ENCODE measurements around the gene CDK10.

CDK10 gene

GRCh38 chr16:89716916-89717687, 30.6 kb downstream of the CDK10 start:
- no peak for DNase-seq

- no peak for DNase-seq
These were observed 31.4 kb downstream of the CDK10 start for GRCh38 chr16:89717688-89718505.

DNA sequence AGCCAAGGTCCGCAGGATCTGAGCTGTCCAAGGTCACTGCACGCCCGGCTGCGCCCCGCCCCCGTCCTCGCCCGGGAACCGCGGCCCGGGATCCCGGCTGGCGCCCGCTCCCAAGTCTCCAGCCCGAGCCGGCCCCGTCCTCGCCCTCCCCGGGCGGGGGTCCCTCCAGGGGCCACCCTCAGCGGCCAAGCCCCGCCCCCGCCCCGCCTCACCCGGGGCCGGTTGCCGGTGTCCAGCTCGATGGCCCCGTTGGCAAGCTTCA, 34.0 kb downstream of the CDK10 start:
- peak in 5 of 14 donors; percentile 60 to 77 (median 71) for DNase-seq

DNA sequence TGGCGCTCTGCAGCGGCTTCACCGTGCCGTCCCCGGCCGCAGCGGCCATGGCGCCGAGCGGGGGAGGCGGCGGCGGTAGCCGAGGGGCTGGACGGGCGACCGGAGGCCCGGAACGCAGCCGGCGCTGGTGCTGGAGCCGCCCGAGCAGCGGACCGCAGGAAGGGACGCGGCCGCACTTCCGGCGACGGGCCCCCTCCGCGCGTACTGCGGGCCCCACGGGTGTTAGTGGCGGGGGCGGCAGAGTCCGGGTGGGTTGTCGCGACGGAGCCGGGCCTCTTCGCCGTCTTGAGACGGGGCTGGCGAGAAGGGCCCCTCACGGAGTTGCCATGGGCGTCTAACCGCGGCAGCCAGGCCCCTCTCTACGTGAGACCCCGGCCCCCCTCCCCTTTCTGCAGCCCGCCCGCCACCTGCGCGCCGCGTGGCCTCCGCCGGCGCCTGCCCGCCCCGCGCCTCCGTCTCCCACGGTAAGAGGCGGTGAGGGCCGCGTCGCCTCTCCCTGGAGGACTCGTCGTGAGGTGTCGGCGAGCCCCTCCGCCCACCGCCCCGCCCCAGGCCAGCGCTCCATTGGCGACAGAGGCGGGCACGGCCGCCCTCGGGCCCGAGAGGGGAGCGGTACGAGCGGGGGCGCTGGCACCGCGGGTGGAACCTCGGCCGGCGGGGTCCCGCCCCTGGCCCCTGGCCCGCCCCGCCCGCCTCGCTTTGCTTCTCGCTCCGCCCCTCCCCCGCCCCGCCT, 34.5 kb downstream of the CDK10 start, which contains the start of the genes VPS9D1 and ZNF276:
Gene VPS9D1 (minus strand): TSS at position 86 of the 733 bp plus-strand sequence. CDS start 37 bp downstream, at position 49.
Gene ZNF276 (plus strand): TSS at position 725 of the 733 bp plus-strand sequence. CDS start 104 bp downstream, outside the sequence.
- DNase-seq: peak; percentile 26 to 94 (median 82)

- DNase-seq: peak in 7 of 14 donors; percentile 34 to 74 (median 54)
These were observed 35.3 kb downstream of the CDK10 start for GRCh38 chr16:89721546-89722391.

- peak in 8 of 14 donors; percentile 26 to 55 (median 40) for DNase-seq
These were observed 36.1 kb downstream of the CDK10 start for GRCh38 chr16:89722392-89723278.

- DNase-seq: peak in 13 of 14 donors; percentile 44 to 94 (median 90)
These were observed 37.1 kb downstream of the CDK10 start for GRCh38 chr16:89723279-89724250.

DNA sequence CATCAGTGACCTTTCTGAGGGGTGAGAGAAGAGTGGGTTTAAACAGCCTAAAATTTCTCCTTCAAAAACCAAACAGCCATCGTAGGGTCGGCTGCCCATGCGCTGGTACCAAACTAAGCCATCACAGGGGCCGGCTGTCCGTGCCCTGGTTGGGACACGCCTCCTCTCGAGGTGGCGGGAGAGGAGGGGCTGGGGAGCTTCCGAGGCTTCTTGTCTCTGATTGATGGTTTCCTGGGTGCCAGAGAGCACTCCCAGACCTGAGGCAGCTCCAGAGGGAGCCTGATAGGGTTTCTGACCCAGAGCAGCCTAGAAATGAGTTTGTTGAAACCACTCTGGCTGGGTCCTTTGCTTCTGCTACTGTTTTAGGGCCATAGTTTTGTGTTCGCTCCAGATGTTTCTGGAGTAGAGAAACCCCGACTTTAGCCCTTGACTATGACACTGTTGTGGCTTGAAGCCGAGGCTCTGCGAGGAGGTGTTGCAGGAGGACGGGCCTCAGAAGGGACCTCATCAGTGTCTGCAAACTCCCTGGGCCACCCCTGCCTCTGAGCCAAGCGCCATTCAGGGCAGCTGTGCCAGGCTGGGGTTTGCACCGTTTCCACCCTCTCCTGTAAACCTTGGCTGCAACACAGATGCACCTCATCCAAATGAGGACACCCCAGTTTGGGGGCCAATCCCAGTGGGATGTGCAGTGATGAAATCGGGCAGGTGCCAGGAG, 41.1 kb downstream of the CDK10 start:
- DNase-seq: no peak

DNA sequence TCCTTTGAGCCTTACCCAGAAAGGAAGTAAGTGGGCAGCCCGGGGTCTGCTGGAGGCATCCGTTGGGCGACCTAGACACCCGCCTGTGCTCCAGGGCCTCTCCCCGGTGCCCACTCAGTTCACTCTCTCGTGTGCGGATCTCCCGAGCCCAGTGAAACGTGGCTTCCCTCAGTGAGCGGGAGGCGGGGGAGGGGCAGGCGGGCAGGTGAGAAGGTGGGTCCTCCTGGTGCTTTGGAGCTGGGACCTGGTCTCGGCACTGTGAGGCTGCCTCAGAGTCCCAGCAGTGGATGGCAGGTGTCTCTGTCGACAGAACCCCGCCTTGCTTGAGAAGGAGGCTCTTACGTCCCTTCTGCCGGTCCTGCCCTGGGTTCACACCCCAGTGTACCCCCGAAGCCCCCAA, 42.8 kb downstream of the CDK10 start:
- DNase-seq: no peak

DNA sequence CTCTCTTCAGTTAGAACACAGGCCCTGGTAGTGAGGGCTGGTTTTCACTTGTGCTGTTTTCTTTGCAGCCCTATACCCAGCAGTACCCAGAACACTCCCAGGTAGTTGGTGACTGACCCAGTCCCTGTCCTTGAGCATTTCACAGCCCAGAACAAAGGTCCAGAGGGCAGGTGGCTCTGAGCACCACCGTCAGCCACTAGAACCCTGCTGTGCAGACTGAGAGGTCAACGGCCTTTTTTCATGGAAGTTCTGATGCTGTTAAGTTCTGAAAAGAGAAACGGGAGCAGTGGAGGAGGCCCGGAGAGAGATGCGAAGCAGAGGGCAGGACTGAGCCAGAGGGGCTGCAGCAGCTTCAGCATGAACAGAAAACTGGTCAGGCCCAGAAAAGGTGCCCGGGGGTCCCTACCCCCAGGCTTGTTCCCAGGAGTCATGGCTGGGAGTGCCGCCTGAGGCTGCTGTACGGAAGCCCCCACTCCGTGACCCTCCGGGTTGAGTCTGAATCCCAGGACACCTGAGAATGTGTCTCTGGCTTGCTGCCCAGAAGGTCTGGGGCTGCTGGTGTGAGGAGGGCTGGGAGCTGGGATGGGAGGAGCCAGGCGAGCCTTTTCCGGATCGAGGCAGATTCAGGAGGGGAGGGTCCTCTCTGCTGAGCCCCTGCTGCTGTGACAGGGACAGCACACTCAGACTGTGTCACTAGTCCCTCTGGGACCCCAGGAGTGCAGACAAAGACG, 43.5 kb downstream of the CDK10 start:
- DNase-seq: no peak

GRCh38 chr16:89730610-89731234, 44.2 kb downstream of the CDK10 start:
- DNase-seq: no peak

GRCh38 chr16:89732142-89732917, 45.8 kb downstream of the CDK10 start:
- no peak for DNase-seq

DNA sequence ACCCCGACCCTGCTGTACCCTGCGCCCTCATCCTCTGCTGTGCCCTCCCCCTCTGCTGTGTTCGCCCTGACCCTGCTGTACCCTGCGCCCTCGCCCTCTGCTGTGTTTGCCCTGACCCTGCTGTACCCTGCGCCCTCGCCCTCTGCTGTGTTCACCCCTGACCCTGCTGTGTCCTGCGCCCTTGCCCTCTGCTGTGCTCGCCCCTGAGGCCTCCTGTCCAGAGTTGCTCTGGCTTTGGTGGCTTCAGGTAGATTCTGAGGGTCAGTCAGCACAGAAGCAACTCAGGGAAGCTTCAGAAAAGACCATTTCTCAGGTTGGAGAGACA, 46.4 kb downstream of the CDK10 start:
- no peak for DNase-seq

DNA sequence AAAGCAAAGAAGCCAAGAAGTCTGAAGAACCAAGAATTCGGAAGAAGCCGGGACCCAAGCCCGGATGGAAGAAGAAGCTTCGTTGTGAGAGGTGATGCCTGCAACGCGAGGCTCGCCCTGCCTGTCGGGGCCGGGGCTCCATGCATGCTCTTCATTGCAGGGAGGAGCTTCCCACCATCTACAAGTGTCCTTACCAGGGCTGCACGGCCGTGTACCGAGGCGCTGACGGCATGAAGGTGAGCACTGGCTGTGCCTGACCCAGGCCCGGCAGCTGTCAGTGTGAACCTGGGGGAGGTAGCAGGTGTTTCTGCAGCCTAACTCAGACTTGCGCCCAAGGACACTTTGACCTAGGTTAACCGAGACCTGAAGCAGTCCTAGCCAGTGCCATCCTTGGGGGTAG, 46.8 kb downstream of the CDK10 start:
- no peak for DNase-seq

GRCh38 chr16:89733792-89734191, 47.3 kb downstream of the CDK10 start:
- DNase-seq: no peak

DNA sequence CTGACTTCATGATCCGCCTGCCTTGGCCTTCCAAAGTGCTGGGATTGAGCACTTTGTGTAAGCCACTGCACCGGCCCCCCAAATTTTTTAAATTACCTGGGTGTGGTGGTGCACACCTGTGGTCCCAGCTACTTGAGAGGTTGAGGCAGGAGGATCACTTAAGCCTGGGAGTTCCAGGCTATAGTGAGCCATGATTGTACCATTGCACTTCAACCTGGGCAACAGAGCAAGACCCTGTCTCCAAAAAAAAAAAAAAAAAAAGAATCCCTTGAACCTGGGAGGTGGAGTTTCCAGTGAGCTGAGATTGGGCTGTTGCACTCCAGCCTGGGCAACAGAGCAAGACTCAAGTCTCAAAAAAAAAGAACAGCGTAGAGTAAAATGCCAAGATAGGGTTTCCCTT, 50.1 kb downstream of the CDK10 start:
- no peak for DNase-seq

All from C1 segment of cervical spinal cord (tissue), 14 donors.